SK-N-MC (cell line): ENCODE results near the gene TECPR2.

Source experiments
- EZH2 ChIP-seq: fragments of 200-600 bp; sonication (generic); IDR thresholded peaks from one replicate; pipeline ENCODE4 v1.6.1; 2017; ENCODE audit warnings: antibody characterized with exemption
- FOXP2 ChIP-seq: optimal IDR thresholded peaks from 2 replicates; pipeline ENCODE3; 2011; ENCODE audit warnings: mild to moderate bottlenecking, moderate library complexity; ENCODE audit not compliant: insufficient read depth; ENCODE audit errors: extremely low read length, control extremely low read depth
- POLR2AphosphoS5 ChIP-seq: IDR thresholded peaks from 2 replicates; pipeline ENCODE4 v1.6.1; 2012; ENCODE audit warnings: mild to moderate bottlenecking, low read depth, low read length, borderline replicate concordance

DNA sequence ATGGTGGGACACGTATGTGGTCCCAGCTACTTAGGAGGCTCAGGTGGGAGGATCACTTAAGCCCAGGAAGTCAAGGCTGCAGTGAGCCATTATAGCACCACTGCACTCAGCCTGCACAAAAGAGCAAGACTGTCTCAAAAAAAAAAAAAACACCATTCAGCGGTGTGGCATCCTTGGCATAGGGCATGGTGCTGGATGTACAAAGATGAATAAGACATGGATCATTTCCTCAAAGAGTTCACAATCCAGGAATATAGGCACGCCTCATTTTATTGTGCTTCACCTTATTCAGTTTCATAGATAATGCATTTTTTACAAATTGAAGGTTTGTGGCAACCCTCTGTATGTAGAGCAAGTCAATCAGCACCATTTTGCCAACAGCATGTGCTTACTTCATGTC, 6.5 kb upstream of the TECPR2 start:
- TF ChIP-seq POLR2AphosphoS5 (no peak), EZH2 (no peak), FOXP2 (no peak)
